Occipital lobe (tissue), 2 donors: Measurements from ENCODE around the gene RDM1. TPM values are rescaled to one million over a fixed set of nuclear protein-coding genes. Genes with fewer than 3 reads are reported as not detected.
"Not testable (repeated sequence)": the region's sequence is repeated elsewhere in the genome, so short reads cannot be mapped to it uniquely, and the experiment has no call there.

Experiments
- DNase-seq: peaks from one replicate; lab custom pipeline; 2025; lab: John Stamatoyannopoulos, UW
- total RNA-seq: library from RNA; depleted of rRNA; stranded (reverse); fragments of >200 nt; gene quantifications from one replicate; pipeline ENCODE4 v1.2.3, GENCODE V29; 2014

Gene RDM1
- 0.62 TPM for total RNA-seq

- peak; percentile 37 for DNase-seq
Measured at GRCh38 chr17:35930211-35931065, at the start of gene RDM1. Gene RDM1, minus strand, starts transcription at chr17:35930773. Its CDS starts 46 bp downstream, at chr17:35930727.

DNA sequence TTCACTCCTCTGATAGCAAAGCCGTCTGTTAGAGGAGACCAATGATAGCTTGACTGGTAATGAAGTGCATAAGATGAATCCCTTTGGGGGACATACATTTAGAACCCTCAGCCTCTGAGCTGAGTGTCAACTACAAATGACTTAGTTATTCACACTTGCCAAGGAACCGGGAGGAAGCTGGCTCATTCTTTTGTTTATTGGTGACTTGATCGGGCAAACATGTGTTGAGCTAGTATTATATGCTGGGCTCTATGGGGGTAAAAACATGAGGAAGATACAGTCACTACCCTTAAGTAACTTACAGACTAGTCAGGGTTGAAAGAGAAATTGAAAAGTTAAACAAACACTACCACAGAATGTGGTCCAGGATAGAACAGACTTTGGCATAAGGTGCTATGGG, 47.8 kb upstream of the RDM1 start:
- DNase-seq = no peak

DNA sequence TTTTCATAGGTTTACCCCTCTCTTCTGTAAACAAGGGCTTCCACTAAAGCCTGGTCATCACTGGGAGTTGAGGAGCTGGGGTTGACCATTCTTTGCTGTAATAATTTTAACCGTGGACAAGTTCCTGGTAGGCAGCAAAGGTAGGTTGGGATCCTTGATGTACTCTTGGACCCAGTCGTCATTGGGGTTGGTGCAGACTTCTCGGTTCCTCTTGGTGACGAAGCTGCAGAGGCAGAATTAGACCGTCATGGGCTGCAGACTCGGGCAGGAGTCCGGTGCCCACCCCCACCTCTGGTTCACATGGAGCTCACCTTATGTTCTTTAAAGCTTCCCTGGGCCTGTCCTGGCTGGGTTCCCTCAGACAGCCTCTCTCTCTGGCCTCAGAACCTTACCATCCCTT, 46.9 kb upstream of the RDM1 start:
- no peak for DNase-seq

DNA sequence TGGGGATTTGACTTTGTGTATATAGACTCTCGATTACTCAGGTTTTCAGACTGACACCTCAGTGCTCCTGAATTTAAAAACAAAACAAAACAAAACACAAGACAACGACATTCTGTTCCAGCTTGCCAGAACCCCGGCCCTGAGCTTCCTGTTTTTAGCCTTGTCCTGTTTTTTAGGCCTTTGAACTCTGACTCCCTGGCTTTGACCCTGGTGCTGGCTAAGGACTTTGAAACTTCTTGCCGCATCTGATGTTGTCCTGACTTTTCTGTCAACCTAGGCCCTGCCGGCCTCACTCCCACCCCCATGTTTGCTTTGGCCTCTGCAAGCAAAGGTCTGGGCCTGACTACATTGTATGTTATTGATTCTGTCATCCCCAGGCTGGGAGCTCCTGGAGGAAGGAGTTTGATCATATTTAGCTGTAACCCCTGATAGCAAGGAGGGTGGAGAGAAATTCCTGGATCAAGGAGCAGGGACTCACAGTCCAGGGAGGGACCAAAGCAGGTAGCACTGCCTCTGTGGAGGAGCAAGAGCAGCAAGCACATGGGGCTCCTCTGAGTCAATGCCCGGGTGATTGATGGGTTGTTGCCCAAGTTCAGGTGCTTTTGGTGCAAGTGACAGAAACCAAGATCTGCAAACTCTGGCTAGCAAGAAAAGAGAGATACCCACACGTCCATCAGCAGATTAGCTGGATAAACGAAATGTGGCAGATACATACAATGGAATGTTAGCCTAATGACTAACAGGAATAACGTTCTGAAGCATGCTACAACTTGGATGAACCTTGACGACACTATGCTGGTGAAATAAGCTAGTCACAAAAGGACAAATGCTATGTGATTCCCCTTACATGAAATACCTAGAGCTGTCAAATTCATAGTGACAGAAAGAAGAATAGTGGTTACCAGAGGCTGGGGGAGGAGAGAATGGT, 43.0 kb upstream of the RDM1 start:
- DNase-seq = no peak

DNA sequence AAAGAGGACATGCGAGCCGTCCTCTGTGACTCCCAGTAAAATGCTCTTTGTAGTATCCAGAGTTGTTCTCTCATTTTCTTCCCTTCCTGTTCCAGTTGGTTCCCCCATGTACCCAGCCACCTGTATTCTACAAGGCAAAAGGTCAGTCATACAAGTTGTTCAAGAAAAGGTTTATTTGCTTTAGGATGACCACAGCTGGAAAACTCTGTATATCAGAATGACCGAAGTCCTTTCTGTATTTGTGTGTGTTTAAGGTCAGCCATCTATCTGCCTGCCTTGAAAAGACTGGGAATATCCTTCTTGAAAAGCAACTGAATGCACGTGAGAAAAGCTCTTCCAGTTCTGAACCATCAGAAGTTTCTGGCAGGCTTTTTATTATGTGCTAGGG, 42.4 kb upstream of the RDM1 start:
- DNase-seq = no peak

DNA sequence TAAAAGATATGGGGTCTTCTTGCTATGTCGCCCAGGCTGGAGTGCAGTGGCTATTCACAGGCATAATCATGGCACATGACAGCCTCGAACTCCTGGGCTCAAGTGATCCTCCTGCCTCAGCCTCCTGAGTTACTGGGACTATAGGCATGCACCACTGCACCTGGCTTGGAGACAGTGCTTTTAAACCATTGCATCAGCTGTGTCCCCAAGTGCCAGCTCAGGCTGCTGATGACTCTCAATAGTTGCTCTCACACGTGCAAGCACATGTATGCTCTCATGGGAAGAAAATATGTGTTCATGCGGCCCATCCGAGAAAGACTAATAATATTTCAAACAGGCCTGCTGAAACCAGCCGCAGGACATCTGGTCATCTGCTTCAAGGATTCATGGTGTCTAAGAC, 42.0 kb upstream of the RDM1 start:
- DNase-seq = no peak

GRCh38 chr17:35972066-35972465, 41.5 kb upstream of the RDM1 start:
- no peak for DNase-seq

DNA sequence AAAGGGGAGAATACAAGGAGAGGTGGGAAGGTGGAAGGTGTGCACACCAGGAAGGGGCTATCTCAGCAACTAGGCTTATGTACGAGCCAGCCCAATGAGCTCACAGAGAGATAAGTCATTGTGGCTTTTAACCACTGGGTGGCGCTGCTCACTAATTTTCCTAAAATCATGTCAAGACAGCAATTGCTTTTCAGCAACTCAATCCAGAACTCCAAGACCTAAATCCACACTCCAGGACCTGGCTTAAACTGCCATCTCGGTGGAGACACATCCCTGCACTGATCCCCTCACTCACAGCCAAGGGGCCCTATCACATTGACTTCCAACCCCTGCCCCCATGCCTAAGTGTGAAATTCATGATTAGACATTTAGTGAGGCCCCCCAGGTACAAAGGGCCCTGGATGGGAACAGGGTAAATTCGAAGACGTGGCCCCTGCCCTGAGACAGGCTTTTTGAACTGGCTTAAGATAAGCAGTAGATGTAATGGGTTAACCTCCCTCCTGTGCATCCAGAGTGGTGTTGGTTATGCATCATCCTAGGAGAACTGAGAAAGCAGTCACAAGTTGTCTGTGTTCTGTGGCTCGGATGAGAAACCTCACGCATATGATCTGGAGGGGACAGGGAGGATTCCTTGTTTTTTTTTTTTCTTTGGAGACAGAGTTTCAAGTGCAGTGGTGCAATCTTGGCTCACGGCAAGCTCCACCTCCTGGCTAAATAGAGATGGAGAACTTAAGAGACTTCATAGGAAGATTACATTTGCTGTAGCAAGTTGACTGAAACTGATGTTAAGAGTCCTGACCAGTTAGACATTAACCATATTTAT, 39.2 kb upstream of the RDM1 start:
- DNase-seq = peak; percentile 63

DNA sequence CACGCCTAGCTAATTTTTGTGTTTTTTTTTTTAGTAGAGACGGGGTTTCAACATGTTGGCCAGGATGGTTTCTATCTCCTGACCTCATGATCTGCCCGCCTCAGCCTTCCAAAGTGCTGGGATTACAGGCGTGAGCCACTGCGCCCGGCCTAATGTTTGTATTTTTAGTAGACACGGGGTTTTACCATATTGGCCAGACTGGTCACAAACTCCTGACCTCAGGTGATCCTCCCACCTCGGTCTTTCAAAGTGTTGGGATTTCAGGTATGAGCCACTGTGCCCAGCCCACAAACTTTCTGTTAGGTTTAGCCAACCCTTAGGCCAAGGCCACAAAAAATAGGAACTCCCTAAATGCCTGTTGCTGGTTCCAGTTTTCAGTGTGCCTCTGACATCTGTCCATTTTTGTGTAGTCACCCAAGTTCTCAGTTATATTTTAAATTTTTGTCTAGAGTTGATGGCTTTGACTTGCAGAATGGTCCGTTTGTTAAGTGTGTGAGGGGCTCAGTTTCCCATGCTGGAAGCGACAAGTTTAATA, 38.0 kb upstream of the RDM1 start:
- no peak for DNase-seq

- DNase-seq = no peak
Measured at GRCh38 chr17:35965272-35965671, 34.7 kb upstream of the RDM1 start.

GRCh38 chr17:35963663-35964062, 33.1 kb upstream of the RDM1 start:
- DNase-seq = no peak

GRCh38 chr17:35953720-35954119, 23.1 kb upstream of the RDM1 start:
- no peak for DNase-seq

DNA sequence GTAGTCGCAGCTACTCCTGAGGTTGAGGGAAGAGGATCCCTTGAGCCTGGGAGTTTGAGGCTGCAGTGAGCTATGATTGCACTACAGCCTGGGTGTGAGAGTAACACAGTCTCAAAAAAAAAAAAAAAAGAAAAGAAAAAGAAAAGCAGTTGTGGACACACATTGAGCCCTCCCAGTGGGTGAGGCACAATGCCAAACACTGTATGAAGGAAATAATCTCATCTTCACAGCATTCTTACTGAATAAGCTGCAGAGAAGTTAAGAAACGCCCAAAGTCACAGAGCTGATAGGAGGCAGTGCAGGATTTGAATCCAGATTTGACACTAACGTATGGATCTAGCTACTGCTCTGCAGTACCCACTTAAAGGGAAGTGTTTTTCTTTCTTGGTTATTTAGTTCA, 18.8 kb upstream of the RDM1 start:
- no peak for DNase-seq

- DNase-seq = no peak
Measured at GRCh38 chr17:35948092-35948491, 17.5 kb upstream of the RDM1 start.

GRCh38 chr17:35947156-35947585, 16.6 kb upstream of the RDM1 start:
- DNase-seq = no peak

DNA sequence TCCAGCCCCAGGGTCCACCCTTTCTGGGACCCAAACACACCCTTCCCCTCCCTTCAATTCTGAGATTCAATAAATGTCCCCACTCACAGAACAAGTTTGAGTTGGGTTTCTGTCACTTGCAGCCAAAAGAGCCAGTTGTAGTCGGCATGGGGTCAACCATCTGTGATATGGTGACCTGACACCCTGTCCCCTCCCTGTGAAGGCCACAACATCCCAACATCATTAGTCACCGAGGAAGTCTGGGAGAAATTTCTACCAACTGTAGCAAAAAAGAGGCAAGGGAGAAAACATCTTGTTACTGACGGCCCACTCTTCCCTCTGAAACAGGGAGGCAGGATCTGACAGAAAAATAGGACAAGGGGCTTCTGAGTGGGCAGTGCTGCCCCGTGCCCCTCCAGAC, 13.6 kb upstream of the RDM1 start:
- no peak for DNase-seq

DNA sequence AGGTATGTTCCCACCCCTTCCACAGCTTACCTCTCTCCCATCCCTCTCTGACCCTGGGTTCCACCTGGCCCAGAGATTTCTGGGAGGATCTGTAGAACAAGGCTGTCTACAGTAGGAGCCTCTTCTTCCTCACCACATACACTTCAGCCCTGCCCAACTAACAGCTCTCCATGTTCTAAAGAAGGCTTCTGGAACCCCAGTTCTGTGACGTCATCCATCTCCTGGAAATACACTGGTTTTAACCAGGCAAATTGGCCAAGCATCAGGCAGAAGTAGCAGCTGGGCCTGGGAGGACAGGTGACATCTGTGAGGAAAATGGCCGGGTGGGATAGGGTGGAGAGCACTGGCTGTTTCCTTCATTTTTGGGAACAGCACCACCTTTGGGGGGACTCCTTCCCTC, 13.0 kb upstream of the RDM1 start, which contains the start of gene LYZL6:
Gene LYZL6, minus strand, starts transcription at position 177 of the 400 bp plus-strand sequence. CDS start 4,357 bp downstream, outside the sequence.
- no peak for DNase-seq

DNA sequence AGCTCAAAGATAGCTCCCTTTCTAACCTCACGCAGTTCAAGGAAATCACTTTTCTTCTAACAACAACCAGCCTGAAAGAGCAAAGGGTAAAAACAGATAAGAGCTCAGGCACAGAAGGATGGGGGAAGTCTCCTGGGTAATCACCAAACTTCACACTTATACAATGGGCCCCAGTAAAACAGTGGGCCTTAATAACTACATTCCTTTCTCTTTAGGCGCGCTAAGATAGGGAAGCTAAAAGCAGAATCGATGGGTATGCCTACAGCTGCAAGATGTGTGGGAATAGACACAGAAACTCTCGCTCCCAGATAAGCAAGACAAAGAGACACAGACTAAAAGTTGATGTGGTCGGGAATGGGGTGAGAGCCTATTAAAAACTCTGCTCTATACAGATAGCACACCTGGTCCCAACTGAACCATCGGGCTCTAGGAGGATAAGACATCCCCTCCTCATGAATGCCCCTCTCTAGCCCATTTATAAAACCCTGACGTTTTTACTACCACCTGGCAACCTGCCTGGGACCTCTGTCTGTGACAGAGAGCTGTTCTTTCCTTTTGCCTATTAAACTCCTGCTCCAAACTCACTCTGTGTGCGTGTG, 12.1 kb upstream of the RDM1 start:
- no peak for DNase-seq

DNA sequence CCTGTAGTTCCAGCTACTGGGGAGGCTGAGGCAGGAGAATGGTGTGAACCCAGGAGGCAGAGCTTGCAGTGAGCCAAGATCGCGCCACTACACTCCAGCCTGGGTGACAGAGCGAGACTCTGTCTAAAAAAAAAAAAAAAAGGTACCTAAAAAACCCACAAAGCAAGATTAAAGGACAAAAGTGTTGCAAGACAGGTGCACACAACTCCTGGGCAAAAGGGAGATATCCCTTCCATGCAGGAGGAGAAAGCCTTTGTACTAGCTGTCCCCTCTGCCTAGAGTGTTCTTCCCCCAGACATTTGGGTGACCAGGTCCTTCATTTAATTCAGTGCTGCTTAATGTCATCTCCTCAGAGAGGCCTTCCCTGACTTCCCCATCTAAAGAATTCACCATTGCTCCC, 7.9 kb upstream of the RDM1 start:
- not testable (repeated sequence) for DNase-seq

GRCh38 chr17:35936063-35936462, 5.5 kb upstream of the RDM1 start:
- DNase-seq = no peak

GRCh38 chr17:35934760-35935159, 4.2 kb upstream of the RDM1 start:
- no peak for DNase-seq
